Activated naive CD4-positive, alpha-beta T cell treated with anti-CD3 and anti-CD28 coated beads for 36 hours (primary cell): ENCODE measurements around the gene NTMT1. TPM values are rescaled to one million over a fixed set of nuclear protein-coding genes. Genes with fewer than 3 reads are reported as not detected.

Source experiments
- CTCF ChIA-PET: fragments of 350-600 bp; sonication (Branson Sonifier 250); formaldehyde crosslinking; loops from one replicate; lab custom pipeline; 2021; ENCODE audit warnings: antibody characterized with exemption; lab: Charles Lee
- DNase-seq: peaks from one replicate; pipeline ENCODE4 v3.0.0-alpha.2; 2020
- H3K27ac Mint-ChIP-seq: one replicate; pipeline ENCODE4 v1.8.0; 2021; ENCODE audit warnings: mild to moderate bottlenecking, mixed read lengths
- H3K27me3 Mint-ChIP-seq: one replicate; pipeline ENCODE4 v1.8.0; 2021; ENCODE audit warnings: low read depth, mixed read lengths
- H3K36me3 Mint-ChIP-seq: one replicate; pipeline ENCODE4 v1.8.0; 2021; ENCODE audit warnings: low read depth, mixed read lengths
- H3K4me1 Mint-ChIP-seq: one replicate; pipeline ENCODE4 v1.8.0; 2021; ENCODE audit warnings: low read depth, mixed read lengths
- H3K4me3 Mint-ChIP-seq: one replicate; pipeline ENCODE4 v1.8.0; 2021; ENCODE audit warnings: mild to moderate bottlenecking, moderate library complexity, mixed read lengths
- H3K9me3 Mint-ChIP-seq: one replicate; pipeline ENCODE4 v1.8.0; 2021; ENCODE audit warnings: mixed read lengths
- intact Hi-C: fragments of 100-400 bp; cut with micrococcal nuclease; formaldehyde crosslinking; loops from one replicate; pipeline ENCODE4 v1.15.1; 2023
- total RNA-seq, 2 experiments: library from RNA; stranded (reverse); gene quantifications; one replicate each; pipeline ENCODE4 v1.2.3, GENCODE V29; 2021

The NTMT1 gene
- total RNA-seq, 2 experiments from 2014 or later: 58.6 to 59.3 TPM

DNA sequence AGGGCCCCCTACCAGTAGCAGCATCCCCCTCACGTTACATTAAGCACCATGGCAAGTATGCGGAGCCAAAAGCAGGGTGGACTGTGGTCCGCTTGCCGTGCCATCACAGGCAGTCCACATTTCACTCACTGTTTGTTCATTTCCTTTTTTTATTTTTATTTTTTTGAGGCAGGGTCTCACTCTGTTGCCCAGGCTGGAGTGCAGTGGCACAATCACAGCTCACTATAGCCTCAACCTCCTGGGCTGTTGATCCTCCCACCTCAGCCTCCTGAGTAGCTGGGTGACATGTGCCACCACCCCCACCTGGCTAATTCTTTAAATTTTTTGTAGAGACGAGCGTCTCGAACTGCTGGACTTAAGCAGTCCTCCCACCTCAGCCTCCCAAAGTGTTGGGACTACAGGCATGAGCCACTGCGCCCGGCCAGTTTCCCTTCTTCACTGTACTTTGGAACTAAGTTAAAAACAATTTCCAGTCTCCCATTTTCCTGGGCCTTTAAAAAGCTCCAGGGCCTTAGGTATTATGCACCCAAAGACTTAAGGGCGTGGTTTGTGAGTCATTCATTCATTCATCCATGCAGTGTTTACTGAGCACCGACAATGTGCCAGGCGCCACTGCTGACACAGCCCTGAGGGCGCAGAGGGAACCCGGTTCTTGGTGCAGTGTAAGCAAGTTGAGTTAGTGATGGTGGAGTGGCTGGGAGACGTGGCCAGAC lies 59.4 kb downstream of the NTMT1 start:
- no peaks in the 10 kb centered on the region for H3K36me3 Mint-ChIP-seq
- peaks cover 2% of the 10 kb centered on the region for H3K27me3 Mint-ChIP-seq
- CTCF ChIA-PET: no interaction called here
- no peaks in the 10 kb centered on the region for H3K4me1 Mint-ChIP-seq
- H3K27ac Mint-ChIP-seq: no peak overlapping the region
- intact Hi-C loops: no loop called here
- H3K9me3 Mint-ChIP-seq: no peaks in the 10 kb centered on the region
- no peak for DNase-seq
- H3K4me3 Mint-ChIP-seq: no peak overlapping the region

Other genes with a start within 250 kb of the NTMT1 start
- gene C9orf50, start 5.1 kb upstream of the NTMT1 start, total RNA-seq: not detected
- 10 to 100 TPM; 13.0 to 13.8 TPM for gene ASB6, start 16.0 kb downstream of the NTMT1 start, total RNA-seq
- gene PRRX2, start 39.5 kb downstream of the NTMT1 start, total RNA-seq: under 1 TPM; 0.69 to 0.83 TPM
- gene PTGES, start 126.9 kb downstream of the NTMT1 start, total RNA-seq: under 1 TPM; 0.31 to 0.44 TPM
- 10 to 100 TPM; 18.8 to 21.3 TPM for gene TOR1B, start 177.0 kb downstream of the NTMT1 start, total RNA-seq
- gene TOR1A, start 198.0 kb downstream of the NTMT1 start, total RNA-seq: 10 to 100 TPM; 26.2 to 28.2 TPM
- gene C9orf78, start 209.1 kb downstream of the NTMT1 start, total RNA-seq: 10 to 100 TPM; 45.3 to 45.7 TPM
- gene USP20, start 209.3 kb downstream of the NTMT1 start, total RNA-seq: 10 to 100 TPM; 54.7 to 54.9 TPM